HG02938 (cell line): ENCODE data around the gene PCDHB7.
"Not testable (repeated sequence)": the region's sequence is repeated elsewhere in the genome, so short reads cannot be mapped to it uniquely, and the experiment has no call there.

Experiments
- ATAC-seq: cut with Tn5 transposase; IDR thresholded peaks from one replicate; pipeline ENCODE4 v1.9.1; 2021; ENCODE audit warnings: mild to moderate bottlenecking, moderate library complexity; ENCODE audit not compliant: unreplicated experiment

PCDHB7 gene

GRCh38 chr5:141172381-141173204, at the start of gene PCDHB7:
PCDHB7 (plus strand) TSS chr5:141172644; CDS start chr5:141172836, 192 bp downstream.
- no peak for ATAC-seq

GRCh38 chr5:141123396-141124135, 48.9 kb upstream of the PCDHB7 start:
- ATAC-seq, result not testable (repeated sequence)

GRCh38 chr5:141127305-141127704, 45.1 kb upstream of the PCDHB7 start:
- ATAC-seq, result no peak

DNA sequence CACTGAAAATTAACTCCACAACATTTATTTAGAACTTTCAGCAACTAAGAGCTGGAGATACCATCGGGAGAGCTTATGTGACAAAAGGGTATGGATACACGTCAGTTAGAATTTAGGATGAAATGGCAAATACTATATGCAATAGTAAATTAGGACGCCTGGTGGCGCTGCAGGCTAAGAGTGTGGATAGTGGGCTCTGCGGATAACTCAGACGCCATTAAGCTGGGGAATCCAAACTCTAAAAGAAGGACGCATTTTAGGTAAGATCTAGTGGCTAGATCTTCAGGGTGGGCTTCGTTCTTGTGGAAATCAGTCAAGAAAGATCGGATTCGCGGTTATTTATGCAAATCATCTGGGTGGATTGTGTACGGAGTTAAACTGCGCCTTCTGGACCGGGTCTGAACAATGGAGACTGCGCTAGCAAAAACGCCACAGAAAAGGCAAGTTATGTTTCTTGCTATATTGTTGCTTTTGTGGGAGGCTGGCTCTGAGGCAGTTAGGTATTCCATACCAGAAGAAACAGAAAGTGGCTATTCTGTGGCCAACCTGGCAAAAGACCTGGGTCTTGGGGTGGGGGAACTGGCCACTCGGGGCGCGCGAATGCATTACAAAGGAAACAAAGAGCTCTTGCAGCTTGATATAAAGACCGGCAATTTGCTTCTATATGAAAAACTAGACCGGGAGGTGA, 37.3 kb upstream of the PCDHB7 start, which contains the start of gene PCDHB5:
Gene PCDHB5 (plus strand): TSS at position 177 of the 688 bp plus-strand sequence. CDS start 229 bp downstream, at position 406.
- ATAC-seq, result no peak

GRCh38 chr5:141135718-141136266, 36.7 kb upstream of the PCDHB7 start:
- no peak for ATAC-seq

DNA sequence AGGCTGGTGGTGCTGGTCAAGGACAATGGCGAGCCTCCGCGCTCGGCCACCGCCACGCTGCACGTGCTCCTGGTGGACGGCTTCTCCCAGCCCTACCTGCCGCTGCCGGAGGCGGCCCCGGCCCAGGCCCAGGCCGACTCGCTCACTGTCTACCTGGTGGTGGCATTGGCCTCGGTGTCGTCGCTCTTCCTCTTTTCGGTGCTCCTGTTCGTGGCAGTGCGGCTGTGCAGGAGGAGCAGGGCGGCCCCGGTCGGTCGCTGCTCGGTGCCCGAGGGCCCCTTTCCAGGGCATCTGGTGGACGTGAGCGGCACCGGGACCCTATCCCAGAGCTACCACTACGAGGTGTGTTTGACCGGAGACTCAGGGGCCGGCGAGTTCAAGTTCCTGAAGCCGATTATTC, 35.1 kb upstream of the PCDHB7 start:
- ATAC-seq, result not testable (repeated sequence)

GRCh38 chr5:141149812-141150211, 22.6 kb upstream of the PCDHB7 start, which contains the start of gene PCDHB6:
PCDHB6 (plus strand) TSS chr5:141150057; CDS start chr5:141150258, 201 bp downstream.
- no peak for ATAC-seq

DNA sequence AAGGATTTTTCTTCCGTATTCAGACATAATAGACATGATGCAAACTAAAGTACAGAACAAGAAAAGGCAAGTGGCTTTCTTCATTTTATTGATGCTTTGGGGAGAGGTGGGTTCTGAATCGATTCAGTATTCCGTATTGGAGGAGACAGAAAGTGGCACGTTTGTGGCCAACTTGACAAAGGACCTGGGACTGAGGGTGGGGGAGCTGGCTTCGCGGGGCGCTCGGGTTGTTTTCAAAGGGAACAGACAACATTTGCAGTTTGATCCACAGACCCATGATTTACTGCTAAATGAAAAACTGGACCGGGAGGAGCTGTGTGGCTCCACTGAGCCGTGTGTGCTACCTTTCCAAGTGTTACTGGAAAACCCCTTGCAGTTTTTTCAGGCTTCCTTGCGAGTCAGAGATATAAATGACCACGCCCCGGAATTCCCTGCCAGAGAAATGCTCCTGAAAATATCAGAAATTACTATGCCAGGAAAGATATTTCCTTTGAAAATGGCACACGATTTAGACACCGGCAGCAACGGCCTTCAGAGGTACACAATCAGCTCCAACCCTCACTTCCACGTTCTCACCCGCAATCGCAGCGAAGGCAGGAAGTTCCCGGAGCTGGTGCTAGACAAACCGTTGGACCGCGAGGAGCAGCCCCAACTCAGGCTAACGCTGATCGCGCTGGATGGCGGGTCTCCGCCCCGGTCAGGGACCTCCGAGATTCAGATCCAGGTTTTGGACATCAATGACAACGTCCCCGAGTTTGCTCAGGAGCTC, 22.0 kb upstream of the PCDHB7 start:
- ATAC-seq, result no peak

GRCh38 chr5:141150993-141151325, 21.5 kb upstream of the PCDHB7 start:
- ATAC-seq, result no peak

- not testable (repeated sequence) for ATAC-seq
Observed at GRCh38 chr5:141151632-141152031, 20.8 kb upstream of the PCDHB7 start.

DNA sequence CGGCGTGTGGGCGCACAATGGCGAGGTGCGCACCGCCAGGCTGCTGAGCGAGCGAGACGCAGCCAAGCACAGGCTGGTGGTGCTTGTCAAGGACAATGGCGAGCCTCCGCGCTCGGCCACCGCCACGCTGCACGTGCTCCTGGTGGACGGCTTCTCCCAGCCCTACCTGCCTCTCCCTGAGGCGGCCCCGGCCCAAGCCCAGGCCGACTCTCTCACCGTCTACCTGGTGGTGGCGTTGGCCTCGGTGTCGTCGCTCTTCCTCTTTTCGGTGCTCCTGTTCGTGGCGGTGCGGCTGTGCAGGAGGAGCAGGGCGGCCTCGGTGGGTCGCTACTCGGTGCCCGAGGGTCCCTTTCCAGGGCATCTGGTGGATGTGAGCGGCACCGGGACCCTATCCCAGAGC, 20.3 kb upstream of the PCDHB7 start:
- not testable (repeated sequence) for ATAC-seq

DNA sequence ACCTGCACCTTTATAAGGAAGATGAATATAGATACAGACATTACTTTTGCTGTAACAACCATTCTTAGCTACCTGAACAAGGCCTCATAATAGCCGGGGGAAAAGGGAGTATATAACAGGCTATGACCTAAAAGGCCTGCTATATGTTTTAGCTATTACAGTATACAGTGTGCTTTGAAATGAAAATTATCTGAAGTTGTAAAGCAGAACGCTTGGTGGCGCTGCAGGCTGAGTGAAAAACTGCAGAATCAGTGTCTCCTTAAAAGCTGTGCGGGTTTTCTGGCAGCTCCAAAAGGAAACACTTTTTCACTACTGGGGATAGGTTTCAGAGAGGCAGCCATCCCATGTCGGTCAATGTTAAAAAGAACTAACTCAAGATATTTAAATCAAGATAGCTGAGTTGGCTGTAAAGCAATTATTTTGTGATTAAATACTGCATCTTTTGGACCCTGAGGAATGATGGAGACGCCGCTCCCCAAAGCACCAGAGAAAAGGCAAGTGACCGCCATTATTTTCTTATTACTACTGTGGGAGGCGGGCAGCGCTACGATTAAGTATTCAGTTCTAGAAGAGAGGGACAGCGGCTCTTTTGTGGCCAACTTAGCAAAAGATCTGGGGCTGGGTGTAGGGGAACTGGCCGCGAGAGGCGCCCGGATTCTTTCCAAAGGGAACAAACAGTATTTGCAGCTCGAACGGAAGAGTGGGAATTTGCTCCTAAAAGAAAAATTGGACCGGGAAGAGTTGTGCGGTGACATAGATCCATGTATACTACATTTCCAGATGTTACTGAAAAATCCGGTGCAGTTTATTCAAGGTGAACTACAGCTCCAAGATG, 16.7 kb upstream of the PCDHB7 start:
- ATAC-seq, result no peak

DNA sequence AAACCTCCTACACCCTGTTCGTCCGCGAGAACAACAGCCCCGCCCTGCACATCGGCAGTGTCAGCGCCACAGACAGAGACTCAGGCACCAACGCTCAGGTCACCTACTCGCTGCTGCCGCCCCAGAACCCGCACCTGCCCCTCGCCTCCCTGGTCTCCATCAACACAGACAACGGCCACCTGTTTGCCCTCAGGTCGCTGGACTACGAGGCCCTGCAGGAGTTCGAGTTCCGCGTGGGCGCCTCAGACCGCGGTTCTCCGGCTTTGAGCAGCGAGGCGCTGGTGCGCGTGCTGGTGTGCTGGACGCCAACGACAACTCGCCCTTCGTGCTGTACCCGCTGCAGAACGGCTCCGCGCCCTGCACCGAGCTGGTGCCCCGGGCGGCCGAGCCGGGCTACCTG, 15.1 kb upstream of the PCDHB7 start:
- ATAC-seq, result not testable (repeated sequence)

GRCh38 chr5:141157901-141158300, 14.5 kb upstream of the PCDHB7 start:
- not testable (repeated sequence) for ATAC-seq

DNA sequence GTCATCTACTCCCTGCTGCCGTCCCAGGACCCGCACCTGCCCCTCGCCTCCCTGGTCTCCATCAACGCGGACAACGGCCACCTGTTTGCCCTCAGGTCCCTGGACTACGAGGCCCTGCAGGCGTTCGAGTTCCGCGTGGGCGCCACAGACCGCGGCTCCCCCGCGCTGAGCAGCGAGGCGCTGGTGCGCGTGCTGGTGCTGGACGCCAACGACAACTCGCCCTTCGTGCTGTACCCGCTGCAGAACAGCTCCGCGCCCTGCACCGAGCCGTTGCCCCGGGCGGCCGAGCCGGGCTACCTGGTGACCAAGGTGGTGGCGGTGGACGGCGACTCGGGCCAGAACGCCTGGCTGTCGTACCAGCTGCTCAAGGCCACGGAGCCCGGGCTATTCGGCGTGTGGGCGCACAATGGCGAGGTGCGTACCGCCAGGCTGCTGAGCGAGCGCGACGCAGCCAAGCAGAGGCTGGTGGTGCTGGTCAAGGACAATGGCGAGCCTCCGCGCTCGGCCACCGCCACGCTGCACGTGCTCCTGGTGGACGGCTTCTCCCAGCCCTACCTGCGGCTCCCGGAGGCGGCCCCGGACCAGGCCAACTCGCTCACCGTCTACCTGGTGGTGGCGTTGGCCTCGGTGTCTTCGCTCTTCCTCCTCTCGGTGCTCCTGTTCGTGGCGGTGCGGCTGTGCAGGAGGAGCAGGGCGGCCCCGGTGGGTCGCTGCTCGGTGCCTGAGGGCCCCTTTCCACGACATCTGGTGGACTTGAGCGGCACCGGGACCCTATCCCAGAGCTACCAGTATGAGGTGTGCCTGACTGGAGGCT, 2.1 kb downstream of the PCDHB7 start:
- not testable (repeated sequence) for ATAC-seq

- ATAC-seq, result no peak
Observed at GRCh38 chr5:141175933-141176332, 3.5 kb downstream of the PCDHB7 start.

GRCh38 chr5:141177577-141178191, 5.2 kb downstream of the PCDHB7 start, which contains the start of gene PCDHB8:
PCDHB8 (plus strand) TSS chr5:141177790; CDS start chr5:141178035, 245 bp downstream.
- ATAC-seq, result not testable (repeated sequence)

- ATAC-seq, result not testable (repeated sequence)
Observed at GRCh38 chr5:141179371-141179770, 6.9 kb downstream of the PCDHB7 start.
